Astrocyte of the cerebellum (primary cell): Measurements from ENCODE around the gene TEC.

ENCODE experiments used
- DNase-seq: peaks from one replicate; pipeline ENCODE4 v3.0.0-alpha.2; 2011; ENCODE audit warnings: low read depth
- H3K4me3 ChIP-seq: 2 replicates; pipeline ENCODE4 v1.5.1; 2011; ENCODE audit warnings: mild to moderate bottlenecking, low read depth, low read length, moderate library complexity
- in situ Hi-C: cut with HindIII; loops from 2 replicates; pipeline ENCODE4 v1.10.0; 2017; ENCODE audit warnings: low sequenced_read_pairs
- TF ChIP-seq, protein P1 (sequence below): IDR thresholded peaks from 2 replicates; pipeline ENCODE4 v1.5.1; 2012; ENCODE audit warnings: low read length, low read depth, moderate library complexity, mild to moderate bottlenecking; ENCODE audit errors: missing control alignments

TEC gene

DNA sequence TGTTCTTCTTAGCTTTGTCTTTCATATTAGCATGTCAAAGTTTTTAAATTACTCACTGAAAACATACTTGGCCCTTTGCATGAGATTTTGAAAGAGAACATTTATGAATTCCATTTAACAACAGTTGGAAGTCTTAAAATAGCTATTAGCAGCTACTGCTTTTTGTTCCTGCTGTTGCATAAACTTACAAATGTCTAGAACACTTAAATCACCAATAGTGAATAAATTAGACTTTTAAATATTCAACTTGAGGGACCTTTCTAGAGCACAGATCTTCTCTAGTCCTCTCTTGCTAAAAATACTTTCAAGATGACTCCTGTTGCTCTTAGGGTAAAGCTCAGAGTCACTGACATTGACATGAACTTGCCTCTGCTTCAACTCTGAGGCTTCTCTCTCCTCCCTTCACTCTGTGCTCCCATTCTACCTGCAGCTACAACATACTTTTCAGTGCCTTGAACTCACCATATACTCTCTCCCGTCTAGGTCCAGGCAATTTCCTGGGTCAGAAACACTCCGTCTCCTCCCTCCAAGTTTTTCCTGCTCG, 119.7 kb downstream of the TEC start:
- TF ChIP-seq, protein P1, sequence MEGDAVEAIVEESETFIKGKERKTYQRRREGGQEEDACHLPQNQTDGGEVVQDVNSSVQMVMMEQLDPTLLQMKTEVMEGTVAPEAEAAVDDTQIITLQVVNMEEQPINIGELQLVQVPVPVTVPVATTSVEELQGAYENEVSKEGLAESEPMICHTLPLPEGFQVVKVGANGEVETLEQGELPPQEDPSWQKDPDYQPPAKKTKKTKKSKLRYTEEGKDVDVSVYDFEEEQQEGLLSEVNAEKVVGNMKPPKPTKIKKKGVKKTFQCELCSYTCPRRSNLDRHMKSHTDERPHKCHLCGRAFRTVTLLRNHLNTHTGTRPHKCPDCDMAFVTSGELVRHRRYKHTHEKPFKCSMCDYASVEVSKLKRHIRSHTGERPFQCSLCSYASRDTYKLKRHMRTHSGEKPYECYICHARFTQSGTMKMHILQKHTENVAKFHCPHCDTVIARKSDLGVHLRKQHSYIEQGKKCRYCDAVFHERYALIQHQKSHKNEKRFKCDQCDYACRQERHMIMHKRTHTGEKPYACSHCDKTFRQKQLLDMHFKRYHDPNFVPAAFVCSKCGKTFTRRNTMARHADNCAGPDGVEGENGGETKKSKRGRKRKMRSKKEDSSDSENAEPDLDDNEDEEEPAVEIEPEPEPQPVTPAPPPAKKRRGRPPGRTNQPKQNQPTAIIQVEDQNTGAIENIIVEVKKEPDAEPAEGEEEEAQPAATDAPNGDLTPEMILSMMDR, result no peak
- in situ Hi-C loops, result no loop called here
- DNase-seq, result no peak
- no peak overlapping the region for H3K4me3 ChIP-seq

DNA sequence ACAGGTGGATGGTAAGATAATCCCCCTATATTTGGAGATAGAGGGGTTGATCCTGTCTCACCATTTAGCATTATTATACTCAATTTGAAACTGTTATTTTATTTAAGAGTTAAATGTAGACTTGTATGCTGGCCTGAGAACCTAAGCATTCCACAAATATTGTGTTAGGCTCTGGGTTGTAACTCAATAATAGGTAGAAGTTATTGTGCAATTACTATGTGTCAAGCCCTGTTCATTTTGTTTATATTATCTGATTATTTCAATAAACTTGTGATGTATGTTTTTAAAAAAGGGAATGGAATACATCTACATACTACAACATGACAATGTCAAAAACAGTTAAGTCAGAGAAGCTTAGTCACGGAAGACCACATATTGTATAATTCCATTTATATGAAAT, 122.0 kb downstream of the TEC start:
- DNase-seq, result no peak
- TF ChIP-seq, protein P1, result no peak
- in situ Hi-C loops, result no loop called here
- H3K4me3 ChIP-seq, result no peak overlapping the region

DNA sequence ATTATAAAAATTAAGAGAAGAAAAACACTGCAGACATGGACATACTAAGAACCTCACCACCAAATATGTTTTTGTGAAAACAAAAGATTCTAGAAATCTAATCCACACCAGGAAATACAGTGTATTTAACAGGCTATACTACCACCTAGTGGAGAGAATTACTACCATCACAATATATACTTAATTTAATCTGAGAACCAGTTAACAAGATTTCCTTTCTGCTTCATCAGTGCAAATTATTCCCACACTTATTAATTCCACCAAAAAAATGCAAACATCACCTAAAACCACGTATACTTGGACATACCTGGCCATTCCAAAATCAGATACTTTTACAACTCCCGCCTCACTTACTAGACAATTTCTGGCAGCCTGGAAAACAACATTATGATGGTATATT, 128.6 kb downstream of the TEC start:
- in situ Hi-C loops, result no loop called here
- TF ChIP-seq, protein P1, result no peak
- H3K4me3 ChIP-seq, result no peak overlapping the region
- peak; percentile 36 for DNase-seq

DNA sequence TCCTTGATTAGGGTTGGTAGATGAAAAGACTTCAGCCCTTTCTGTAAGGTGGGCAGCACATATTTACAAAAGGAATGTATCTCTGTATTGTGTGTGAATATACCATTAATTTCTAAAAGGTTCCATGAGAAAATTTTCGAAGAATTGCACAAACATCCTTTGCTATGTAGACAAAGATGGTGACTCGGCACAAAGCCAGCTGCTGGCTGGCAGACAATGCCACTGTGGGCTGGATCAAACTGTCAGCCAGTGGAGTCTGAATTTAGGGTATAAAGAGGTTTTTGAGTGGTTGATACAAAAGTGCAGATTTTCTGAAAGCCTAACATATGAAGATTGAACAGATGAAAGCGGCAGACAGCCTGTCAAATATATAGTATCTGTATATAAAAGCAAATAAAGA, 129.9 kb downstream of the TEC start:
- no peak overlapping the region for H3K4me3 ChIP-seq
- DNase-seq, result no peak
- in situ Hi-C loops, result no loop called here
- TF ChIP-seq, protein P1, result no peak

DNA sequence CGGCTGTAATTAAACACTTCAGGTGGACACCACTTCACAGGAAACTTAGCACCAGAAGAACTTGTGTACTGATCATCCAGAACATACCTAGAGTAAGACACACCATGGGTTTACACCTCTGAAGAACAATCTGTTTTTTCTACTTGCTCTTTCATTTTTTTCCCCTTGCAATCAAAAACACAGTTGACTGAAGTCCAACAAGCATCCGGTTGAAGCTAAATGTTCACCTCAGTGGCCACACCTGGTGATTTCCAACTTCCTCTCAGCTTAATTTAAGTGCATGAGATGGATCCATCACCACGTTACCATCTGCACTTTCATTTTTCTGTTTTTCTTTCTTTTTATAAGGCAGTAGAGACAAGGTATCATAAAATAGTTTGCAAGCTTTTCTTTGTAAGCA, 130.7 kb downstream of the TEC start:
- H3K4me3 ChIP-seq, result no peak overlapping the region
- in situ Hi-C loops, result no loop called here
- TF ChIP-seq, protein P1, result no peak
- no peak for DNase-seq

DNA sequence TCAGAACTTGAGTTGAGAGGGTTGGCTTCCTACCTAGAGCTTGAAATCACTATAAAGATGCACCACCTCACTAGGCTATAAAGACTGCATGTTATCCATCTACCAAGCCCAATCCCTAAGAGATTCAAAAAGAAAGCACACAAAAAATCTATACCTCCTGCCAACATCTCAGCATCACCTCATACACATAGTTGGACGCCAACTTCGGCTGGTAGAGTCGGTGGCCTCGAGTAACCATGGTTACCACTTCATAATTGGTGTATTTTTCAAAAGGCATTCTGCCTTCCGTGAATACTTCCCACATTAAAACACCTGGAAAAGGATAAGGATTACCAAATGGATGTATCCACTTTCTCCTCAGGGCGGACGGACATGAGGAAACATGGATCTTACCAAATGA, 131.1 kb downstream of the TEC start:
- no peak overlapping the region for H3K4me3 ChIP-seq
- DNase-seq, result no peak
- in situ Hi-C loops, result no loop called here
- TF ChIP-seq, protein P1, result no peak

DNA sequence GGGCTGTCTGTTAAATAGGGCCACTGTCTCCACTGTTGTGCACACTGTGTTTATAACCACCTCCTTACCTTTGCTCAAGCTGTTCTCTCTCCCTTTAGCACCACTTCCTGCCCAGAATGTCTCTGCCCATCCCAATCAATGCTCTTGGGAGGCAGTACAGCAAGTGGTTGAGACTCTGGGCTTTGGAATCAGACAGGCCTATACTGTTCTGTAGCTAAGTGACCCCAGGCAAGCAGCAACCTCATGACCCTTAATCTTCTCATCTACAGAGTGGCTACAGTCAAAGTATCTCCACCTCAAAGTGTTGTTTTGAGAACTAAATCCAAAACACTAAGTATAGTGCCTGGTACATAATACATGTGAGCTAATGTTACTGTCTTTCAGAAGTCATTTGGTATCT, 131.8 kb downstream of the TEC start:
- DNase-seq, result no peak
- in situ Hi-C loops, result no loop called here
- TF ChIP-seq, protein P1, result no peak
- no peak overlapping the region for H3K4me3 ChIP-seq
